ENCODE results near the gene PIP4K2A.
"Not testable (repeated sequence)": the region's sequence is repeated elsewhere in the genome, so short reads cannot be mapped to it uniquely, and the experiment has no call there.

The PIP4K2A gene

DNA sequence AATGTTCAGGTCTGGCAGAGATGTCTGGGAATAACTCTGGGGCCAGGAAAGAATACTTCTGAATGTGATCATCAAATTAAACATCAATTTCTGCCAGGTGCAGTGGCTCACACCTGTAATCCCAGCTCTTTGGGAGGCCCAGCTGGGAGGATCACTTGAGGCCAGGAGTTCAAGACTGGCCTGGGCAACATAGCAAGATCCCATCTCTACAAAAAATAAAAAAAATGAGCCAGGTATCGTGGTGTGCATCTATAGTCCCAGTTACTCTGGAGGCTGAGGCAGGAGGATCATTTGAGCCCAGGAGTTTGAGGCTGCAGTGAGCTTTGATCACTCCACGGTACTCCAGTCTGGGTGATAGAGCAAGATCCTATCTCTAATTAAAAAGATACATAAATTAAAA, 214.4 kb downstream of the PIP4K2A start:
- H3K9me3 ChIP-seq (ENCODE audit: control insufficient read depth, low read length); H3K36me3 ChIP-seq (ENCODE audit: control insufficient read depth, insufficient read depth, low read length); H3K4me1 ChIP-seq (ENCODE audit: control insufficient read depth, insufficient read depth, low read length, poor library complexity, severe bottlenecking); H3K4me3 ChIP-seq (ENCODE audit: extremely low read depth, insufficient read depth, low read length, poor library complexity, severe bottlenecking); H3K27ac ChIP-seq (ENCODE audit: low read depth, low read length, severe bottlenecking): not testable (repeated sequence)
- 80 to 100% methylated on average over 1 of the region's 2 CpGs for WGBS, 2 experiments (ENCODE audit: insufficient coverage in 2 of 2)

DNA sequence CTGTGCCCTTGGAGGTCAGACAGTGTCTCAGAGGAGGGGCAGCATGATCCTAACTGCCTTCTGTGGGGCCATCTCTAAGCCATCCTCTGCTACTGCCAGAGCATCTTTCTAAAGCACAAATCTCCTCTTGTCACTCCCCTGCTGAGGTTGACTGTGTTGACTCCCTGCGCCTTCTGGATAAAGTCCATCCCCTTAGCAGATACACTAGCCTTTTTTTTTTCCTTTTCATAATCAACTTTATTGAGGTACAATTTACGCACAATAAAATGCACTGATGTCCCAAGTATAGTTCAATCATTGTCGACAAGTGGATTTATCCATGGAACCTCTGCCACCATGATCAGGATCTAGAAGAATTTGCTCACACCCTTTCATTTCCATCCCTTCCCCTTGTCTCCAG, 219.0 kb downstream of the PIP4K2A start:
- no peaks in the 10 kb centered on the region for H3K36me3 ChIP-seq (ENCODE audit: control insufficient read depth, insufficient read depth, low read length)
- no peak overlapping the region for H3K4me3 ChIP-seq (ENCODE audit: extremely low read depth, insufficient read depth, low read length, poor library complexity, severe bottlenecking)
- H3K9me3 ChIP-seq (ENCODE audit: control insufficient read depth, low read length), result no peaks in the 10 kb centered on the region
- no peaks in the 10 kb centered on the region for H3K4me1 ChIP-seq (ENCODE audit: control insufficient read depth, insufficient read depth, low read length, poor library complexity, severe bottlenecking)
- WGBS, 2 experiments (ENCODE audit: insufficient coverage in 2 of 2), result 91 to 95% methylated on average over 3 of the region's 3 CpGs
- no peak overlapping the region for H3K27ac ChIP-seq (ENCODE audit: low read depth, low read length, severe bottlenecking)

DNA sequence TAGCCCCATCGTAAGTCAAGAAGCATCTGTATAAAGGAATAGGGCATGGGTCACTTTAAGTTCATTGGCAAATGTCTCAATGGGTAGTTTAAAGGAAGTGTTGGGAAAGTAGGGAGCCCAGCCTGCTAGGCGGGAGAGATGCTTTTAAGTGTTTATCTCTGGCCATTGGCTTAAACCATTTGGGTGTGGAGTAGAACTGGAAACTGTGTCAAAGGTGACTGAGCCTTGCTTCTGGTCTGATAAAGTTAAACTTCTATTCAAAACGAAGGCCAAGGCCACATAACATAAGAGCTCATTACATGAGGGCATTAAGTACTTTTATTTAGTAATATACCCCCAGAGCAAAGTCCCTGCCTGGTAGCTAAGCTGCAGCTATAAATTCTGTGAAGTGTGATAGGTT, 220.4 kb downstream of the PIP4K2A start:
- H3K4me1 ChIP-seq (ENCODE audit: control insufficient read depth, insufficient read depth, low read length, poor library complexity, severe bottlenecking), result no peaks in the 10 kb centered on the region
- H3K9me3 ChIP-seq (ENCODE audit: control insufficient read depth, low read length), result no peaks in the 10 kb centered on the region
- H3K36me3 ChIP-seq (ENCODE audit: control insufficient read depth, insufficient read depth, low read length), result no peaks in the 10 kb centered on the region
- H3K4me3 ChIP-seq (ENCODE audit: extremely low read depth, insufficient read depth, low read length, poor library complexity, severe bottlenecking), result no peak overlapping the region
- H3K27ac ChIP-seq (ENCODE audit: low read depth, low read length, severe bottlenecking), result no peak overlapping the region
- WGBS, 2 experiments (ENCODE audit: insufficient coverage in 2 of 2), result 94 to 100% methylated on average over 2 of the region's 3 CpGs

DNA sequence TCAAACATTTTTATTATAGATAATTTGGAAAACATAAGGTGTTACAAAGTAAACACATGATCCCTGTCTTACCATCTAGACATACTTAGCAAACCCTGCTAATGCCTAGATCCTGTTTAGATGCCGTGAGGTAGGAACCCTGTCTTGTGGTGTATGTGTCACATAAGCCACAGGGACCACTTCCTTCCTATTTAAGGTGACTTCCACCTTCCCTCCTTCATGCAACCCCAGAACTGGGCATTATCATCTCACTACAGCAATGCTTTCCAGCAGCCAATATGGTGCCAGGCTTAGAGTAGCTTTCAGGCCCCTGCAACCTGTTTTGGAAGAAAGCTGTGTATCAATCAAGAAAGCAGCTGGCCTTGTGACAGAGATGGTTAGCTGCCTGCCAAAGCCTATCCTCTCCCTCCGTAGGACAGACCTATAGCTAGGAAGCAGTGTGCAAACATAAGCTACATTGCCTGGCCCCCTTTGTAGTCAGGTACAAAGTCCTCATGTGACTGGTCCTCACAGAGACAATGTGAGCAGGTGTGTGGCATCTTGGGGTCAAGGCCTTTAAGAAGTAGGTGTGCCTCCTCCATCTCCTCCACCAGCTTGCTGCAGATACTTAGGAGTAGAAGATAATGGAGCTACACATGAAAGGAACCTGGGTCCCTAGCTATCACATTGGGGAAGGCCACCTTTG, 222.3 kb downstream of the PIP4K2A start:
- Histone ChIP-seq H3K27ac (ENCODE audit: low read depth, low read length, severe bottlenecking) (no peak overlapping the region), H3K36me3 (ENCODE audit: control insufficient read depth, insufficient read depth, low read length) (no peaks in the 10 kb centered on the region), H3K4me3 (ENCODE audit: extremely low read depth, insufficient read depth, low read length, poor library complexity, severe bottlenecking) (no peak overlapping the region), H3K4me1 (ENCODE audit: control insufficient read depth, insufficient read depth, low read length, poor library complexity, severe bottlenecking) (no peaks in the 10 kb centered on the region), H3K9me3 (ENCODE audit: control insufficient read depth, low read length) (no peaks in the 10 kb centered on the region)
- WGBS, 2 experiments (ENCODE audit: insufficient coverage in 2 of 2), result 67 to 81% methylated on average over 2 of the region's 2 CpGs

DNA sequence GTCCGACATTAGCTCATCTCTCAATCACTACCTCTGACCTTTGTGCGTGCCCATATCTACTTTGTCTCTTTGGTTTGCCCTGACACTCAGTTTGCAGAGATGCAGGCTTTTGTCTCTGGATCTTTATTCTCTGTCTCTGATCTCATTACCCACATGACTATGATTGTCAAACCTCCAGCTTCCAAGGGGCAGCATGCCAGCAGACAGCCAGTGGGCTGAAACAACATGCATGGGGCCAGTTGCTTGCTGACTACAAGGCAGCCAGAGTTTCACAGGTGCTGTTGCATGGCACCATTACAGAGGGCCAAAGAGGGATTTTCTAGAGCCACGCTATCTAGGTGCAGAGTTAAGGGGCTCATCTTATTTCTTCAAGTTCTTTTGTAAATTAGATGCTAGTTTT, 222.9 kb downstream of the PIP4K2A start:
- Histone ChIP-seq H3K9me3 (ENCODE audit: control insufficient read depth, low read length) (no peaks in the 10 kb centered on the region), H3K4me3 (ENCODE audit: extremely low read depth, insufficient read depth, low read length, poor library complexity, severe bottlenecking) (no peak overlapping the region), H3K36me3 (ENCODE audit: control insufficient read depth, insufficient read depth, low read length) (no peaks in the 10 kb centered on the region), H3K4me1 (ENCODE audit: control insufficient read depth, insufficient read depth, low read length, poor library complexity, severe bottlenecking) (no peaks in the 10 kb centered on the region), H3K27ac (ENCODE audit: low read depth, low read length, severe bottlenecking) (no peak overlapping the region)
- WGBS, 2 experiments (ENCODE audit: insufficient coverage in 2 of 2), result 60 to 83% methylated on average over 1 of the region's 3 CpGs

DNA sequence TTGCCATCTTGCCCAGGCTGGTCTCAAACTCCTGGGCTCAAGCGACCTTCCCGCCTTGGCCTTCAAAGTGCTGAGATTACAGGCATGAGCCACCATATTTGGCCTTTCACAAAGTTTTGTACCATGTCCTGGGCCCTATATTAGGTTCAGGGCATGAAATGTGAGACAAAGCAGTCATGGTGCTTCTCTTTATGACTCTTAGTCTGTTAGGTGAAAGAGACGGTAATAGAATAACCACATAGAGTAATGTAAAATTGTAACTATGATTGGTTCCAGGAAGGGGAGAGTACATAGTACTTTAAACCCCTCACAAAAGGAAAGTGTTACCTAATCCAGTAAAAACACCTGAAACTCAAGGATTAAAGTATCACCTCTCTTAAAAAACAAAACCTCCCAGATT, 224.4 kb downstream of the PIP4K2A start:
- no peaks in the 10 kb centered on the region for H3K36me3 ChIP-seq (ENCODE audit: control insufficient read depth, insufficient read depth, low read length)
- no peaks in the 10 kb centered on the region for H3K9me3 ChIP-seq (ENCODE audit: control insufficient read depth, low read length)
- H3K4me1 ChIP-seq (ENCODE audit: control insufficient read depth, insufficient read depth, low read length, poor library complexity, severe bottlenecking), result no peaks in the 10 kb centered on the region
- no peak overlapping the region for H3K27ac ChIP-seq (ENCODE audit: low read depth, low read length, severe bottlenecking)
- H3K4me3 ChIP-seq (ENCODE audit: extremely low read depth, insufficient read depth, low read length, poor library complexity, severe bottlenecking), result no peak overlapping the region
- WGBS, 2 experiments (ENCODE audit: insufficient coverage in 2 of 2), result 81 to 94% methylated on average over 2 of the region's 3 CpGs

DNA sequence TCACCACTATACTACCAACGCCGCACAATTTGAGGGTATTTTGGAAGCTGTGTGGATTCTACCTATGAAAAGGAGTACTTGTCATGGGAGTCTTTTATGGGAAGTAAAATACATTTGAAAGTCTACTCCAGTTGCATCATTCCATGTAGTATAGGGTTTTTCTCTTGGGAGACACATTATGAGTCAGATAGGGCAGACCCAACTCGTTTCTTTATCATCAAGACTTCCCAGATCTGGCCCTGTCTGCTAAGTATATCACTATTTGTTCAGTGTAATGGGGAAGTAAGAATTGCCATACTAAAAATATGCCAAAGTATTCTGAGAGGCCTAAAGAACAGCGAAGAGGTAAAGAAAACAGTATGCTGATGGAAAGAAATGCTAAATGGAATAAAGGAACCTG, 224.9 kb downstream of the PIP4K2A start:
- Histone ChIP-seq H3K27ac (ENCODE audit: low read depth, low read length, severe bottlenecking) (no peak overlapping the region), H3K4me1 (ENCODE audit: control insufficient read depth, insufficient read depth, low read length, poor library complexity, severe bottlenecking) (no peaks in the 10 kb centered on the region), H3K4me3 (ENCODE audit: extremely low read depth, insufficient read depth, low read length, poor library complexity, severe bottlenecking) (no peak overlapping the region), H3K36me3 (ENCODE audit: control insufficient read depth, insufficient read depth, low read length) (no peaks in the 10 kb centered on the region), H3K9me3 (ENCODE audit: control insufficient read depth, low read length) (no peaks in the 10 kb centered on the region)
- 90 to 100% methylated on average over 1 of the region's 4 CpGs for WGBS, 2 experiments (ENCODE audit: insufficient coverage in 2 of 2)

DNA sequence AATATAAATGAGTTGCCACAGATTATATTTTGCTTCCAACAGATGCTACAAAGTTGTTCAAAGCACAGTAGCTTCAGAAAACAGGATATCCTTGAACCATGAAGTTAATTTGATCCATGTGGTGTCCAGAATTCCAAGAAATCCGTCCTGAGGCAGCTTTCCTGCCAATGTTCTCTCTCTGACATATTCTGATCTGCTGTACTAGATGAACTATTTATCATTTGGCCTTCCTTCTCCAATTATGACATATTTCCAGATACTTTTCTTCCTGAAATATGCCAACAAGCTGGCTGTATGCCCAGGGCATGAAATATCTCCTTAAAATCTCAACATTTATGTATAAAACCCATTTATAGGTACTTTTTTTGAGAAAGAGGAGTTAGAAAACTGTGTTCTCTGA, 227.9 kb downstream of the PIP4K2A start:
- no peak overlapping the region for H3K4me3 ChIP-seq (ENCODE audit: extremely low read depth, insufficient read depth, low read length, poor library complexity, severe bottlenecking)
- no peak overlapping the region for H3K27ac ChIP-seq (ENCODE audit: low read depth, low read length, severe bottlenecking)
- WGBS, 2 experiments (ENCODE audit: insufficient coverage in 2 of 2), result 71 to 100% methylated on average over 1 of the region's 1 CpG
- H3K36me3 ChIP-seq (ENCODE audit: control insufficient read depth, insufficient read depth, low read length), result no peaks in the 10 kb centered on the region
- no peaks in the 10 kb centered on the region for H3K4me1 ChIP-seq (ENCODE audit: control insufficient read depth, insufficient read depth, low read length, poor library complexity, severe bottlenecking)
- no peaks in the 10 kb centered on the region for H3K9me3 ChIP-seq (ENCODE audit: control insufficient read depth, low read length)

All from mesodermal cell (in vitro differentiated cells).